Measurements from ENCODE around the gene L3MBTL4. TPM values are rescaled to one million over a fixed set of nuclear protein-coding genes. Genes with fewer than 3 reads are reported as not detected.

Gene L3MBTL4
- total RNA-seq, 4 donors from 2014 or later: 0.40 to 3.8 (median 0.76) TPM

- Histone ChIP-seq H3K9me3 (no peaks in the 10 kb centered on the region), H3K36me3 (no peaks in the 10 kb centered on the region), H3K4me1 (no peaks in the 10 kb centered on the region), H3K27me3 (no peaks in the 10 kb centered on the region), H3K27ac (no peak overlapping the region), H3K4me3 (no peak overlapping the region)
- in situ Hi-C loops (cut with MboI; ENCODE audit: low sequenced_read_pairs in 4 of 4): no loop called here
- intact Hi-C loops (cut with DNase I; ENCODE audit: low total_unique reads): no loop called here
- ATAC-seq (no peak), DNase-seq (no peak)
- no peak for TF ChIP-seq CTCF (IDR thresholded peaks at IDR 0.05 in 4 of 5, conservative IDR thresholded peaks at IDR 0.05 in 1 of 5)
- TF ChIP-seq POLR2A (IDR thresholded peaks at IDR 0.05): no peak
Observed at GRCh38 chr18:6211174-6211504, 203.6 kb downstream of the L3MBTL4 start.

- TF ChIP-seq CTCF (IDR thresholded peaks at IDR 0.05 in 4 of 5, conservative IDR thresholded peaks at IDR 0.05 in 1 of 5) (no peak), POLR2A (IDR thresholded peaks at IDR 0.05) (no peak)
- DNase-seq (no peak), ATAC-seq (no peak)
- Histone ChIP-seq H3K9me3 (no peaks in the 10 kb centered on the region), H3K4me3 (no peak overlapping the region), H3K27me3 (no peaks in the 10 kb centered on the region), H3K27ac (no peak overlapping the region), H3K4me1 (no peaks in the 10 kb centered on the region), H3K36me3 (no peaks in the 10 kb centered on the region)
- intact Hi-C loops (cut with DNase I; ENCODE audit: low total_unique reads) (no loop called here), in situ Hi-C loops (cut with MboI; ENCODE audit: low sequenced_read_pairs in 4 of 4) (no loop called here)
Observed at GRCh38 chr18:6210349-6211173, 204.2 kb downstream of the L3MBTL4 start.

DNA sequence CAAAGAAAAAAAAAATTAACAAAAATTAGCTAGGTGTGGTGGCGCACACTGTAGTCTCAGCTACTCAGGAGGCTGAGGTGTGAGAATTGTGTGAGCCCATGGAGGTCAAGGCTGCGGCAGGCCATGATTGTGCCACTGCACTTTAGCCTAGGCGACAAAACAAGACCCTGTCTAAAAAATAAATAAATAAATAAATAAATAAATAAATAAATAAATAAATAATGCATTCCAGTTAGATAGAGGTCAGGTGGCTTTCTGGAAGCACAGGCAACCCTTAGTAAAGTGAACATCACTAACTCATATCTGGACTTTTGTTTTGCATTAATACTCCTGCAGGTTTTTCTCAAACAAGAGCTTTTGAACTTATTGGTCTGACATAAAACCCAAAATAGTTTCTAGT is 206.8 kb downstream of the L3MBTL4 start:
- in situ Hi-C loops (cut with MboI; ENCODE audit: low sequenced_read_pairs in 4 of 4): no loop called here
- intact Hi-C loops (cut with DNase I; ENCODE audit: low total_unique reads): no loop called here
- TF ChIP-seq POLR2A (IDR thresholded peaks at IDR 0.05): no peak
- TF ChIP-seq CTCF (IDR thresholded peaks at IDR 0.05 in 4 of 5, conservative IDR thresholded peaks at IDR 0.05 in 1 of 5): no peak

DNA sequence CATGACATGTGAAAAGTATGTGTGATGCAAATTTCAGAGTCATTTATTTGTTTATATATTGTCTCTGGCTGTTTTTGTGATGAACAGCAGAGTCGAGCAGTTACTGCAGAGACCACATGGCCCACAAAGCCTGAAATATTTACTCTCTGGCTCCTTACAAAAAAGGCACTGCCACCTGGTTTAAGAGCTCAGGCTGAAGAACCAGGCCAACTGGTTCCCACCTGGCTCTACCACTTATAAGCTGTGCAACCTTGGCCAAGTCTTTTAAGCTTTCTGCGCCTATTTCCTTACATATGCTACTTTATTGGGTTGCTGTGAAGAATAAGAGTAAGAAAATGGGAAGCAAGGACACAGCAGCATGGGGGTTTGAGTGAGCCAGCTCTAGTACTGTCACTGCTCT is 207.6 kb downstream of the L3MBTL4 start:
- intact Hi-C loops (cut with DNase I; ENCODE audit: low total_unique reads): no loop called here

More for the DNA sequence above, 206.8 kb downstream of the L3MBTL4 start:
- no peaks in the 10 kb centered on the region for H3K4me1 ChIP-seq
- DNase-seq: no peak
- no peaks in the 10 kb centered on the region for H3K9me3 ChIP-seq
- no peak for ATAC-seq
- H3K36me3 ChIP-seq: no peaks in the 10 kb centered on the region
- H3K4me3 ChIP-seq: no peak overlapping the region
- no peak overlapping the region for H3K27ac ChIP-seq
- no peaks in the 10 kb centered on the region for H3K27me3 ChIP-seq

More for the DNA sequence above, 207.6 kb downstream of the L3MBTL4 start:
- ATAC-seq (no peak), DNase-seq (no peak)
- Histone ChIP-seq H3K27ac (no peak overlapping the region), H3K27me3 (no peaks in the 10 kb centered on the region), H3K4me3 (no peak overlapping the region), H3K4me1 (no peaks in the 10 kb centered on the region), H3K9me3 (no peaks in the 10 kb centered on the region), H3K36me3 (no peaks in the 10 kb centered on the region)
- in situ Hi-C loops (cut with MboI; ENCODE audit: low sequenced_read_pairs in 4 of 4): no loop called here
- TF ChIP-seq POLR2A (IDR thresholded peaks at IDR 0.05): no peak
- TF ChIP-seq CTCF (IDR thresholded peaks at IDR 0.05 in 4 of 5, conservative IDR thresholded peaks at IDR 0.05 in 1 of 5): no peak

Measured in gastrocnemius medialis (tissue), 4 donors.